ENCODE results near the gene SBNO1.

The SBNO1 gene

DNA sequence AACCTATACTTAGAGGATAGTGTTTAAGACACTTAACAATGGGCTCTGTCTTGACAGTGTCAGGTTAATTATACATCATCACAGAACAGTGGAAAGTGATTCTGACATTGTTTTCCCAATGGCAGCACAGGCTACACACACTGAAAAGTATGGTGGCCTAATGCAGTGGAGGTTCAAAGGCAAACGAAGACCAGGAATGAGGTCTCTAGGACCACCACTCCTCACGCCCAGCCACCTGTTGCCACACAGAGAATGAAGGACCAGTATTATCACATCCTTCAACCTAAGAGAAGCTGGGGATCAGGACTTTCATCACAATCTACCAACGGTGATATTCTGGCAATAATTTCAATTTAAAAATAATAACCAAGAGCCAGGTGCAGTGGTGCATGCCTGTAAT lies 58.4 kb downstream of the SBNO1 start:
- H4K20me1 ChIP-seq (ENCODE audit: insufficient read depth, low read length, poor library complexity, severe bottlenecking), result no peaks in the 10 kb centered on the region
- no peaks in the 10 kb centered on the region for H3K4me1 ChIP-seq (ENCODE audit: insufficient read depth, low read length, poor library complexity, severe bottlenecking)
- no peak overlapping the region for H2AFZ ChIP-seq (ENCODE audit: low read length)
- H3F3A ChIP-seq (ENCODE audit: low read depth), result no peaks in the 10 kb centered on the region
- no peak overlapping the region for H3K4me3 ChIP-seq (ENCODE audit: low read length, poor library complexity, severe bottlenecking)
- no peak overlapping the region for H3K4me2 ChIP-seq (ENCODE audit: low read depth, low read length, poor library complexity, severe bottlenecking)
- H3K79me2 ChIP-seq (ENCODE audit: insufficient read depth, low read length), result no peaks in the 10 kb centered on the region
- H3K9me2 ChIP-seq (replicated peaks; ENCODE audit: low read depth, low read length), result no peaks in the 10 kb centered on the region
- H3K27me3 ChIP-seq (ENCODE audit: insufficient read depth, low read length, poor library complexity, severe bottlenecking), result no peaks in the 10 kb centered on the region
- H3K9ac ChIP-seq (ENCODE audit: low read depth, low read length, poor library complexity, severe bottlenecking), result no peak overlapping the region
- no peaks in the 10 kb centered on the region for H3K9me3 ChIP-seq (ENCODE audit: insufficient read depth, low read depth, low read length)
- peaks cover 91% of the 10 kb centered on the region for H3K36me3 ChIP-seq (ENCODE audit: insufficient read depth, low read length)
- TF ChIP-seq EZH2phosphoT487 (IDR thresholded peaks at IDR 0.05; ENCODE audit: borderline replicate concordance), result no peak
- no peak for TF ChIP-seq CTCF (conservative IDR thresholded peaks at IDR 0.05; ENCODE audit: low read length)

- TF ChIP-seq EZH2phosphoT487 (IDR thresholded peaks at IDR 0.05; ENCODE audit: borderline replicate concordance) (no peak), CTCF (conservative IDR thresholded peaks at IDR 0.05; ENCODE audit: low read length) (no peak)
- no peaks in the 10 kb centered on the region for H3K4me1 ChIP-seq (ENCODE audit: insufficient read depth, low read length, poor library complexity, severe bottlenecking)
- H3K27me3 ChIP-seq (ENCODE audit: insufficient read depth, low read length, poor library complexity, severe bottlenecking), result no peaks in the 10 kb centered on the region
- no peaks in the 10 kb centered on the region for H3F3A ChIP-seq (ENCODE audit: low read depth)
- no peaks in the 10 kb centered on the region for H3K79me2 ChIP-seq (ENCODE audit: insufficient read depth, low read length)
- no peaks in the 10 kb centered on the region for H3K9me2 ChIP-seq (replicated peaks; ENCODE audit: low read depth, low read length)
- H2AFZ ChIP-seq (ENCODE audit: low read length), result no peak overlapping the region
- no peaks in the 10 kb centered on the region for H3K9me3 ChIP-seq (ENCODE audit: insufficient read depth, low read depth, low read length)
- H3K36me3 ChIP-seq (ENCODE audit: insufficient read depth, low read length), result peaks cover 87% of the 10 kb centered on the region
- H3K4me2 ChIP-seq (ENCODE audit: low read depth, low read length, poor library complexity, severe bottlenecking), result no peak overlapping the region
- H4K20me1 ChIP-seq (ENCODE audit: insufficient read depth, low read length, poor library complexity, severe bottlenecking), result no peaks in the 10 kb centered on the region
- H3K4me3 ChIP-seq (ENCODE audit: low read length, poor library complexity, severe bottlenecking), result no peak overlapping the region
- H3K9ac ChIP-seq (ENCODE audit: low read depth, low read length, poor library complexity, severe bottlenecking), result no peak overlapping the region
Measured at GRCh38 chr12:123305136-123305535, 59.5 kb downstream of the SBNO1 start.

GRCh38 chr12:123293178-123293760 lies 71.4 kb downstream of the SBNO1 start:
- no peaks in the 10 kb centered on the region for H3K27me3 ChIP-seq (ENCODE audit: insufficient read depth, low read length, poor library complexity, severe bottlenecking)
- TF ChIP-seq CTCF (conservative IDR thresholded peaks at IDR 0.05; ENCODE audit: low read length) (no peak), EZH2phosphoT487 (IDR thresholded peaks at IDR 0.05; ENCODE audit: borderline replicate concordance) (no peak)
- H4K20me1 ChIP-seq (ENCODE audit: insufficient read depth, low read length, poor library complexity, severe bottlenecking), result no peaks in the 10 kb centered on the region
- H3K36me3 ChIP-seq (ENCODE audit: insufficient read depth, low read length), result peaks cover 60% of the 10 kb centered on the region; the same call in 1 of the 2 replicates
- H3K4me1 ChIP-seq (ENCODE audit: insufficient read depth, low read length, poor library complexity, severe bottlenecking), result no peaks in the 10 kb centered on the region
- no peaks in the 10 kb centered on the region for H3K79me2 ChIP-seq (ENCODE audit: insufficient read depth, low read length)
- H3F3A ChIP-seq (ENCODE audit: low read depth), result no peaks in the 10 kb centered on the region
- H3K9ac ChIP-seq (ENCODE audit: low read depth, low read length, poor library complexity, severe bottlenecking), result no peak overlapping the region
- H3K4me3 ChIP-seq (ENCODE audit: low read length, poor library complexity, severe bottlenecking), result no peak overlapping the region
- H3K9me2 ChIP-seq (replicated peaks; ENCODE audit: low read depth, low read length), result no peaks in the 10 kb centered on the region
- H3K9me3 ChIP-seq (ENCODE audit: insufficient read depth, low read depth, low read length), result no peaks in the 10 kb centered on the region
- H2AFZ ChIP-seq (ENCODE audit: low read length), result no peak overlapping the region
- H3K4me2 ChIP-seq (ENCODE audit: low read depth, low read length, poor library complexity, severe bottlenecking), result no peak overlapping the region

All from Loucy (cell line).